A673 (cell line): Measurements from ENCODE around the gene VEGFB.

Experiments used
- CTCF ChIP-seq: fragments of 300-800, 200-600 bp; sonication (generic); conservative IDR thresholded peaks from 2 replicates; pipeline ENCODE4 v1.5.1; 2017; ENCODE audit warnings: low read depth, mild to moderate bottlenecking, antibody characterized with exemption, low read length, moderate library complexity, mixed read lengths
- EZH2 ChIP-seq: fragments of 200-600 bp; sonication (generic); IDR thresholded peaks from 2 replicates; pipeline ENCODE4 v1.6.1; 2017; ENCODE audit warnings: borderline replicate concordance, low read depth, mild to moderate bottlenecking, mixed read lengths, antibody characterized with exemption, low read length; ENCODE audit not compliant: poor library complexity, severe bottlenecking

- TF ChIP-seq CTCF, result no peak
- TF ChIP-seq EZH2, result no peak
Observed at GRCh38 chr11:64278576-64279190, 44.3 kb downstream of the VEGFB start.
